Neural progenitor cell (in vitro differentiated cells): ENCODE results near the gene FER.

Experiments used
- CTCF ChIP-seq: fragments of 200-600 bp; sonication (generic); IDR thresholded peaks from 2 replicates; pipeline ENCODE4 v1.5.1; 2017; ENCODE audit warnings: antibody characterized with exemption, mild to moderate bottlenecking
- EZH2 ChIP-seq: fragments of 200-600 bp; sonication (generic); IDR thresholded peaks from 2 replicates; pipeline ENCODE4 v1.6.1; 2017; ENCODE audit warnings: antibody characterized with exemption, mild to moderate bottlenecking, moderate library complexity

- TF ChIP-seq CTCF (no peak), EZH2 (no peak)
Observed at GRCh38 chr5:108814551-108814950, 66.9 kb downstream of the FER start.
